Gastroesophageal sphincter (tissue), 3 donors: ENCODE results near the gene WDR20.

Source experiments
- CTCF ChIP-seq, 4 experiments: fragments of 200-600 bp in 2 of 4; fragments of 450-650 bp in 2 of 4; sonication (generic) in 1 of 4; IDR thresholded peaks; one replicate each; pipeline ENCODE4 v1.5.1; 2017 to 2019; ENCODE audit warnings: antibody characterized with exemption in 4 of 4, mild to moderate bottlenecking in 2 of 4, moderate library complexity in 2 of 4
- POLR2A ChIP-seq, 2 donors: fragments of 450-650 bp; IDR thresholded peaks; one replicate each; pipeline ENCODE4 v1.6.1; 2017; ENCODE audit warnings: antibody characterized with exemption in 2 of 2, mild to moderate bottlenecking in 2 of 2, moderate library complexity in 1 of 2
- POLR2AphosphoS5 ChIP-seq: sonication (generic); formaldehyde crosslinking; IDR thresholded peaks from one replicate; pipeline ENCODE4 v1.6.1; 2017; ENCODE audit warnings: antibody characterized with exemption

GRCh38 chr14:102117852-102118251 is 21.8 kb upstream of the WDR20 start:
- TF ChIP-seq CTCF (IDR thresholded peaks at IDR 0.05), result no peak
- no peak for TF ChIP-seq POLR2AphosphoS5
- TF ChIP-seq POLR2A (IDR thresholded peaks at IDR 0.05), result no peak
